ENCODE results near the gene LMX1A. TPM values are rescaled to one million over a fixed set of nuclear protein-coding genes. Genes with fewer than 3 reads are reported as not detected.

Gene LMX1A
- total RNA-seq, 4 donors from 2014 or later = 1.1 to 2.5 (median 1.8) TPM

- no peak overlapping the region for H3K4me3 ChIP-seq
- TF ChIP-seq CTCF (IDR thresholded peaks at IDR 0.05) = no peak
- no peak for TF ChIP-seq POLR2A (IDR thresholded peaks at IDR 0.05)
- no peak for DNase-seq
- H3K27ac ChIP-seq = no peak overlapping the region
- H3K4me1 ChIP-seq = no peaks in the 10 kb centered on the region
- no peaks in the 10 kb centered on the region for H3K36me3 ChIP-seq
- no peaks in the 10 kb centered on the region for H3K27me3 ChIP-seq
- no peaks in the 10 kb centered on the region for H3K9me3 ChIP-seq
Observed at GRCh38 chr1:165204548-165204947, 152.0 kb downstream of the LMX1A start.

GRCh38 chr1:165191087-165191486 lies 165.4 kb downstream of the LMX1A start:
- Histone ChIP-seq H3K36me3 (no peaks in the 10 kb centered on the region), H3K4me1 (no peaks in the 10 kb centered on the region), H3K4me3 (no peak overlapping the region), H3K27me3 (no peaks in the 10 kb centered on the region), H3K9me3 (no peaks in the 10 kb centered on the region), H3K27ac (no peak overlapping the region)
- DNase-seq = no peak
- no peak for TF ChIP-seq POLR2A (IDR thresholded peaks at IDR 0.05)
- TF ChIP-seq CTCF (IDR thresholded peaks at IDR 0.05) = no peak

- TF ChIP-seq POLR2A (IDR thresholded peaks at IDR 0.05) = no peak
- no peak for TF ChIP-seq CTCF (IDR thresholded peaks at IDR 0.05)
- Histone ChIP-seq H3K36me3 (no peaks in the 10 kb centered on the region), H3K27ac (no peak overlapping the region), H3K27me3 (no peaks in the 10 kb centered on the region), H3K9me3 (no peaks in the 10 kb centered on the region), H3K4me1 (no peaks in the 10 kb centered on the region), H3K4me3 (no peak overlapping the region)
- no peak for DNase-seq
Observed at GRCh38 chr1:165189913-165190312, 166.6 kb downstream of the LMX1A start.

- DNase-seq = no peak
- Histone ChIP-seq H3K9me3 (no peaks in the 10 kb centered on the region), H3K4me1 (no peaks in the 10 kb centered on the region), H3K27me3 (no peaks in the 10 kb centered on the region), H3K4me3 (no peak overlapping the region), H3K36me3 (no peaks in the 10 kb centered on the region), H3K27ac (no peak overlapping the region)
- TF ChIP-seq POLR2A (IDR thresholded peaks at IDR 0.05) (no peak), CTCF (IDR thresholded peaks at IDR 0.05) (no peak)
Observed at GRCh38 chr1:165189011-165189410, 167.5 kb downstream of the LMX1A start.

DNA sequence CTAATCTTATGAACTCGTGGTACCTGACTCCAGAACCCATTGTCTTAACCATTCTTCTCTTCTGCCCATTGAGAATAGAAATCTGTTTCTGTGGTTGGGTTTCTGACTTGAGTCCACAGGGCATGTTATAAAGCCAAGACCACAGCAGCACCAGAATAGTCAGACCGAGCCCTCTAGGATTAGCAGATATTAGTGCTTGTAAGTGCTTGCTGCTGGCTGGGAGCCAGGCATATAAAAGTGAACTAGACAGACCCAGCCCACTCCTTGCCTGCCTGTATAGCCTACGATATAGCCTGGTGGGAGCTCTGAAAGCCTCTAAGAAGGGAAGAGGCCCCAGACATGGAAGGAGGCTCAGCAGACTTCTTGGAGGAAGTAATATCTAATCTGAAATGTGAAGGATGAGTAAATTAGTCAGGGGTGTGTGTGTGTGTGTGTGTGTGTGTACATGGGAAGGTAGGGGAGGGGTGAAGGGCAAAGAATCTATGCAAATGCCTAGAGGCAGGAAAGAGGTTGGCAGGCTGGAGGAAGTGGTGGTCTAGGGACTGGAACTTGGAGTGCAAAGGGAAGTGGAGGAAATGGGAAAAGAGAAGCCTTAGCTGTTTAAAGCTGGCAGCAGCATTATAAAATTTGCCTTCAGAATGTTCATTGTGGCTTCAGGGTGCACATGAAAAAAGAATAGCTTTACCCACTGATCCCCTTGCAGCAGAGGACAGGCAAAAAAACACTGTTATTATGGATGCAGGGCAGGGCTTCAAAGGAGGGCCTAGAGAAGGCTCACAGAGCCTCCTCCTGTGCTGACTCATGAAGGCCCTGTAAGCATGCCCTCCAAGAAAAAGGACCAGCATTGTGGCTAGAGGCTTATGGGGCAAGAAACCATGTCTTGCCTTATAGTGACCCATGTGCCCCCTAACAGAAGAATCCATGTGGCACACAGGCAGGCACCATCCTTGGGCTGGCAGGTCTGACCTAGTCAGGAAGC lies 169.2 kb downstream of the LMX1A start:
- no peak overlapping the region for H3K27ac ChIP-seq
- H3K4me1 ChIP-seq = no peaks in the 10 kb centered on the region
- TF ChIP-seq CTCF (IDR thresholded peaks at IDR 0.05) = no peak
- no peak for TF ChIP-seq POLR2A (IDR thresholded peaks at IDR 0.05)
- no peaks in the 10 kb centered on the region for H3K36me3 ChIP-seq
- peaks cover 0 to 6% (median 0%) of the 10 kb centered on the region in 4 donors for H3K9me3 ChIP-seq
- no peak for DNase-seq
- H3K27me3 ChIP-seq = no peaks in the 10 kb centered on the region
- no peak overlapping the region for H3K4me3 ChIP-seq

Data from Peyer's patch (tissue), 4 donors.